Measurements from ENCODE around the gene LRRK1. TPM values are rescaled to one million over a fixed set of nuclear protein-coding genes. Genes with fewer than 3 reads are reported as not detected.

LRRK1 gene
- total RNA-seq, 1 donor: 5.5 TPM

- H3K4me3 ChIP-seq (ENCODE audit: low read length): no peak overlapping the region
- H3K4me1 ChIP-seq (ENCODE audit: insufficient read depth, low read length): peaks cover 8% of the 10 kb centered on the region
- H3K27me3 ChIP-seq (ENCODE audit: insufficient read depth, low read length): no peaks in the 10 kb centered on the region
- H3K9me3 ChIP-seq (ENCODE audit: low read depth, low read length): no peaks in the 10 kb centered on the region
Observed at GRCh38 chr15:100898661-100899462, 20.3 kb upstream of the LRRK1 start.

DNA sequence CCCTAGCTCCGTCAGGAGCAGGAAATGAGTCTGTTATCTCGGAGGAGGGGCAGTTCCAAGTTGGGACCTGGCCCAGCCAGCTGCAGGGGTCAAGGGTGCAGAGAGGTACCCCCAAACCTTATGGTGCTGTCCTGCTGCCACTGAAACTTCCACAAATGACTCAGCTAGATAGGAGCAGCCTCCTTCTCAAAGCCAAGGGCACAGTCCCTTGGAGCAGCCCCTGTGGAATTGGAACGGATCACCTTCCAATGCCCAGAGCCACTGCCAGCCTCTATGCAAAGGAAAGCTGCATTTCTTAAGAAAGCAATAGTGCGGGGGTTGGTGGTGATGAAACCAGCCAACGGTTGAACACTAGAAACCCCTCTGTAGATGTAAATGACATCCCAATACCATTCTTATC lies 19.6 kb upstream of the LRRK1 start:
- Histone ChIP-seq H3K4me1 (ENCODE audit: insufficient read depth, low read length) (peaks cover 8% of the 10 kb centered on the region), H3K27me3 (ENCODE audit: insufficient read depth, low read length) (no peaks in the 10 kb centered on the region), H3K9me3 (ENCODE audit: low read depth, low read length) (no peaks in the 10 kb centered on the region), H3K4me3 (ENCODE audit: low read length) (no peak overlapping the region)

DNA sequence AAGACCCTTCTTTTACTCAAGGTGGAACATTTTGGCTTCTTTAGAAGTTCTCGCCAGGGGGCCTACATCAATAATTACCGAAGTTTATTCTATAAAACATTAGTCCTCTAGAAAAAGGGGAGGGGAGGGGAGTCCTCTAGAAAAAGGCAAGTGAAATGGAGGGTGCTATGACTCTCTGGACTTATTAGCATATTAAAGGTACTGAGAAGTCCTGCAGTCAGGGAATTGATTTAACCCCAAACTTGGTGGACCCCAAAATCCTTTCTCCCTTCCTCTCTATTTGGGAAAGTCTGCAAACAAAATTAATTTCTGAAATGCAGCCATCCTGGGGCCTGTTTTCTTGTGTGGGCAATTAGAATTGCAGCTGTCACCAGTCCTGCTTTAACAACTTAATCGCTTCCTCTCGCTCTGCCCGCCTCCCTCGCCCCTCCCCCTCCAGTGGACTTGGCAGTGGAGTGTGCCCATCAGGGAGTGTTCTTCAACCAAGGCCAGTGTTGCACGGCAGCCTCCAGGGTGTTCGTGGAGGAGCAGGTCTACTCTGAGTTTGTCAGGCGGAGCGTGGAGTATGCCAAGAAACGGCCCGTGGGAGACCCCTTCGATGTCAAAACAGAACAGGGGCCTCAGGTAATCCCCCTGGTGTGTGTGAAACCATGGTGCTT lies 18.9 kb upstream of the LRRK1 start:
- H3K4me3 ChIP-seq (ENCODE audit: low read length): no peak overlapping the region
- H3K27me3 ChIP-seq (ENCODE audit: insufficient read depth, low read length): no peaks in the 10 kb centered on the region
- H3K9me3 ChIP-seq (ENCODE audit: low read depth, low read length): no peaks in the 10 kb centered on the region
- H3K4me1 ChIP-seq (ENCODE audit: insufficient read depth, low read length): peaks cover 8% of the 10 kb centered on the region

DNA sequence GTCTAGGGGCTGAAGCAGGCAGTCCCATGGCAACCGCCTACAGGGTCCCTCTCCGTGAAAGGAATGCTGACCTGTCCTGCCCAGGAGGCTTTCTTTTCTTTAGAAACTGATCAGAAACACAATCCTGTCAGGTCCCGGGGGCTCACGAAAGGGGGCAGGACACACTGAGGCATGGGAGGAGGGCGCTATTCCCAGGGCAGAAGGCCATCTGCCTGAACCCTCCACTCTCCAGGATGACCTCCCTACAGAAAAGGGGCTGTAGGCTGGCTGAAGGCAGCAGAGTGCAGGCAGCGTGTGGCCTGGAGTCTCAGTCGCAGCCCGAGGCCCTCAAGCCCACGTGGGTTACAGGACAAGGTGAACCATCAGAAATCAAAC lies 18.4 kb upstream of the LRRK1 start:
- no peaks in the 10 kb centered on the region for H3K9me3 ChIP-seq (ENCODE audit: low read depth, low read length)
- no peak overlapping the region for H3K4me3 ChIP-seq (ENCODE audit: low read length)
- H3K4me1 ChIP-seq (ENCODE audit: insufficient read depth, low read length): peaks cover 8% of the 10 kb centered on the region
- no peaks in the 10 kb centered on the region for H3K27me3 ChIP-seq (ENCODE audit: insufficient read depth, low read length)

- H3K4me3 ChIP-seq (ENCODE audit: low read length): no peak overlapping the region
- no peaks in the 10 kb centered on the region for H3K9me3 ChIP-seq (ENCODE audit: low read depth, low read length)
- H3K4me1 ChIP-seq (ENCODE audit: insufficient read depth, low read length): peaks cover 8% of the 10 kb centered on the region
- H3K27me3 ChIP-seq (ENCODE audit: insufficient read depth, low read length): no peaks in the 10 kb centered on the region
Observed at GRCh38 chr15:100901296-100901695, 17.9 kb upstream of the LRRK1 start.

DNA sequence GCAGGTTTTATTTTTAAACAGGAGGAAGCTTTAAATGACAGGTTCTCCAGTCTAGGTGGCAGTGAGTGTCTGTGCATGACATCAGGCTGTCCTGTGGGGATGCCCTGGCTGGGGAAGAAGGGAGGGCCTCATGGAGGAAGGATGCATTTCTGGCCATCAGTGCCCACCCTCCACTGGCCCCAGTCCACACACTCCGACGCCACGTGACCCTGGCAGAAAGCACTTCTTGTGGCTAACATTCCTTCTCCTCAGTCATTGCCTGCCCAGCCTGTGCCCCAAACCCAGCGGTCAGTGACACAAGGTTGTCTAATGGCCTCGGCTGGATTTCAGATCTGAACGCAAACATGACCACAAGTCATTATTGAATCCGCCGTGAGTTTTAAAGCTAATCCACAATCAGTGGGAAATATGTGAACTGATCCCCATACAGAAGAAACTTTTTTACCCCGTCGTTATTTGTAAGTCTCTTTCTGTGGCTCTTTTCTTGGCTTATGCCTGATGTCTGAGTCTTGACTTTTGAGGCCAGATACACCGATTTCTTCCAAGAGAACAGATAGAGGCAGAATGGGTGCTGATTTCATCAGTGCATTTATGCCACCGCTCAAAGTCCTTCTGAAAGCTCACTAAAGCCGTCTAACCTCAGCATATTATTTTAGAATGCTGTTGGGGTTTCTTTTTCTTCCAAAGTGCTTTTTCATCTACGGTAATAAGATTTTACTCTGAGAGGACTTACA lies 17.3 kb upstream of the LRRK1 start:
- Histone ChIP-seq H3K4me1 (ENCODE audit: insufficient read depth, low read length) (peaks cover 8% of the 10 kb centered on the region), H3K9me3 (ENCODE audit: low read depth, low read length) (no peaks in the 10 kb centered on the region)

GRCh38 chr15:100902436-100903167 lies 16.6 kb upstream of the LRRK1 start:
- H3K4me3 ChIP-seq (ENCODE audit: low read length): no peak overlapping the region
- H3K9me3 ChIP-seq (ENCODE audit: low read depth, low read length): no peaks in the 10 kb centered on the region
- peaks cover 8% of the 10 kb centered on the region for H3K4me1 ChIP-seq (ENCODE audit: insufficient read depth, low read length)
- no peaks in the 10 kb centered on the region for H3K27me3 ChIP-seq (ENCODE audit: insufficient read depth, low read length)

More for the DNA sequence above, 17.3 kb upstream of the LRRK1 start:
- Histone ChIP-seq H3K4me3 (ENCODE audit: low read length) (no peak overlapping the region), H3K27me3 (ENCODE audit: insufficient read depth, low read length) (no peaks in the 10 kb centered on the region)

GRCh38 chr15:100903168-100903554 lies 16.0 kb upstream of the LRRK1 start:
- Histone ChIP-seq H3K4me3 (ENCODE audit: low read length) (no peak overlapping the region), H3K4me1 (ENCODE audit: insufficient read depth, low read length) (peaks cover 8% of the 10 kb centered on the region), H3K27me3 (ENCODE audit: insufficient read depth, low read length) (no peaks in the 10 kb centered on the region), H3K9me3 (ENCODE audit: low read depth, low read length) (no peaks in the 10 kb centered on the region)

DNA sequence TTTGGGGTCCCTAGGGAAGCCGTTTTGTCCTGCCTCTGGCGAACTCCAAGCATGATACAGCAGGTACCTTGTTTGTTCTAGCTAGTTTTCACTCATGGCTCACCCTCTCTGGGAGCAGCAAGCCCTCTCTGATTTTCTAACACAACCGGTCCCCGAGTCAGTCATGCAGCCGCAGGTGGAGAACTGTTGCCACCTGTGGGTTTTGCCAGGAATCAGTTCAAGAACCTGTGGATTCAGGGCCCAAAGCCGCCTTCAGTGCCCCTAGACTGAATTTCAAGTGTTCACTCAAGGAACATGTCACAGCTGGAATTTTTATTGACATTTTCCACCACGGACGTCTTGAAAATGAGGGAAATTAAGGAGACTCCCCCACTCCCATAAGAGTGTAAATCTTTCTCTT lies 13.3 kb upstream of the LRRK1 start:
- H3K4me3 ChIP-seq (ENCODE audit: low read length): no peak overlapping the region
- H3K4me1 ChIP-seq (ENCODE audit: insufficient read depth, low read length): peaks cover 8% of the 10 kb centered on the region
- no peaks in the 10 kb centered on the region for H3K27me3 ChIP-seq (ENCODE audit: insufficient read depth, low read length)
- no peaks in the 10 kb centered on the region for H3K9me3 ChIP-seq (ENCODE audit: low read depth, low read length)

DNA sequence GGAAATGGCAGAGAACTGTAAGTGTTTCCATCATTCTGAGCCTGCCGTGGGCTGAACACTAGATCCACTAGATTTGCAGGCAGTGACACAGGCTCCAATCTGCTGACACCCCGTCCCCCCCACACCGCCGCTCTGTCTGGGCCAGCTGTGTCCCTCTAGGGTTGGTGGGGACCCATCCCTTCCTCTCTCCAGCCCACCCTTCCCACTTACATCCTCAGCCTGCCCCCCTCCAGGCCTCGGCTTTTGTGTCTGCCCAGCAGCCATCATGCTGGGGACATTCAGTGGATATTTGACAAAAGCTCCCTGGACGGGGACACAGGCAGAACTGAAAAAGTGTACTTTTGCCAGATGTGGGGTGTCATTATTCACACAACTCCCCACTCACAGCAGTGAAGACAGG lies 10.7 kb upstream of the LRRK1 start:
- Histone ChIP-seq H3K4me1 (ENCODE audit: insufficient read depth, low read length) (no peaks in the 10 kb centered on the region), H3K4me3 (ENCODE audit: low read length) (no peak overlapping the region), H3K9me3 (ENCODE audit: low read depth, low read length) (no peaks in the 10 kb centered on the region), H3K27me3 (ENCODE audit: insufficient read depth, low read length) (no peaks in the 10 kb centered on the region)

- no peaks in the 10 kb centered on the region for H3K9me3 ChIP-seq (ENCODE audit: low read depth, low read length)
- H3K4me1 ChIP-seq (ENCODE audit: insufficient read depth, low read length): no peaks in the 10 kb centered on the region
- H3K27me3 ChIP-seq (ENCODE audit: insufficient read depth, low read length): no peaks in the 10 kb centered on the region
- no peak overlapping the region for H3K4me3 ChIP-seq (ENCODE audit: low read length)
Observed at GRCh38 chr15:100909565-100909964, 9.6 kb upstream of the LRRK1 start.

DNA sequence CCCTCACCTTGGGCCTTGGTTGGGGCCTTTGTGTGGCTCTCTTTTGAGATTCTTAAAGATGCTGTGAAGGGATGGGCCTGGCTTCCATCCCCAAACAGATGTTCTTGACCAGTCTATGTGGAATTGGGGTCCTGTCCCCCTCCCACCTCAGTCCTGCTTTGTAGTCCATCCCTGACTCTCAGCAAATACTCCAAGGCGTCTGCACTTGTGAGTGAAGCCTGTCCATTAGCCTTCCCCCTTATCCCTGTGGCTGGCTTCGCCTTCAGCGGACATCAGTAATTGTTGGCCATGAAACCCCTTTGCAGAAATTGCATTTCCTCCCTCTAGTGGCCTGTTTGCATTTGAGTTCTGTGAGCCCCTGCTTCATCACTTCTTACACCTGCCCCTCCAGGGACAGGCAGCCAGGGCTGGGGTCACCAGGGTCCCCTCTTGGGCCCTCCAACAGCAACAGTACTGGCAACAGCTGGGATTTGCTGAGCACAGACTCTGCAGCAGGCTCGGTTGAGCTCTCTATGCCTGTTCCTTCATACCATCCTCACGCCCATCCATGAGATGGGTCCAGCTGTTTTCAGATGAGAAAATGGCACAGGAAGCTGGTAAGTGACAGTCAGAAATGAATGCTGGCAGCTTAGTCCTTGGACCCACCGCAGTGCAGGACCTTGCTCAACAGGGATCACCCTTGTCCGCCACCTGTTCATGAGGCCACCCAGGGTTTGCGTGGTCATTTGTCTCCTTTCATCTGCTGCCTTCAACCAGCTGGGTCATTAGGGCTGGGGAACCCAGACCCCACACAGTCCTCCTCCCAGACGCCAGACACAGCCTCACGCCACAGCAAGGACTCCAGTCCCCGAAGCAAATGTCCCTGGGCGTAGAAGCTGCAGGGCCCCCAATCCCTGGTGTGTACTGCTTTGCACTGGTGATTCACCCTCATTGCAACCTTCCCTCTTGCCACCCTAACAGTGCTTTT lies 8.9 kb upstream of the LRRK1 start:
- Histone ChIP-seq H3K9me3 (ENCODE audit: low read depth, low read length) (no peaks in the 10 kb centered on the region), H3K4me1 (ENCODE audit: insufficient read depth, low read length) (no peaks in the 10 kb centered on the region), H3K4me3 (ENCODE audit: low read length) (no peak overlapping the region), H3K27me3 (ENCODE audit: insufficient read depth, low read length) (no peaks in the 10 kb centered on the region)

DNA sequence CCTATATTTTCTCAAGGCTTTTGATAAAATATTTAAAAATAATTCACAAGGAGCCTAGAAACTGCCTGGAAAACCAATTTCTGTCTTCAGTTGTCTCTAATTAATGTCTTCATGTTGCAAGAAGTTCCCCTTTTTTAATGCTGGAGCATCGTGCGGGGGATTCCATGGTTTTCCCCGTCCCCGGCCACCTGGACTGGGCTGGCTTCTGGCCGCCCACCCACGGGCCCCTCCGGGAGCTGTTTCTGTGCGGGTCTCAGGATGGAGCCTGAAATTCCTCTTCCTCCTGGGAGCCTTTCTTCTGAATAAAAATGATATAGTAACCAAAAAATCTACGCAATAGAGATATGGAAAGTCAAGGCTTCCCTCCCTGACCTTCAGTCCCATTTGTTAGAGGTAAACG lies 8.1 kb upstream of the LRRK1 start:
- Histone ChIP-seq H3K9me3 (ENCODE audit: low read depth, low read length) (no peaks in the 10 kb centered on the region), H3K27me3 (ENCODE audit: insufficient read depth, low read length) (no peaks in the 10 kb centered on the region), H3K4me3 (ENCODE audit: low read length) (no peak overlapping the region), H3K4me1 (ENCODE audit: insufficient read depth, low read length) (no peaks in the 10 kb centered on the region)

DNA sequence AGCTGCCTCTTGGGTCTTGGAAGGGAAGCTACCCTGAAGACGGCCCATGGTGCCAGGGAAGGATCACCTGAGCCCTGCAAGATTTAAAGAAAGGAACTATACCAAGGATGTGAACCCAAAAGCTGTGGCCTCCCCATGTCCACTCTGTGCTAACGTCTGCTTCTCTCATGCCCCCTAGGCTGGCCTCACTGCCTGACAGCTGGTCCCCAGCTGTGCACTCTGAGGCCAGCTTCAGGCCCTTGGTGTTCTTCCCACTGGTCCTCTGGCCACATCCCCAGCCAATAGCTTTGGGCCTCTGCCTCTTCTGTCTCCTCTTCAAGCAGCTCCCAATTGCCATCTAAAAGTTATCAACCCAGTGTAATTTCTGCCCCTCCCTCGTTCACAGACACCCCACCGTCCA lies 5.2 kb upstream of the LRRK1 start:
- Histone ChIP-seq H3K4me1 (ENCODE audit: insufficient read depth, low read length) (peaks cover 18% of the 10 kb centered on the region), H3K27me3 (ENCODE audit: insufficient read depth, low read length) (no peaks in the 10 kb centered on the region), H3K4me3 (ENCODE audit: low read length) (no peak overlapping the region), H3K9me3 (ENCODE audit: low read depth, low read length) (no peaks in the 10 kb centered on the region)
